Stomach (tissue), 9 donors: Measurements from ENCODE around the gene FAM83F. TPM values are rescaled to one million over a fixed set of nuclear protein-coding genes. Genes with fewer than 3 reads are reported as not detected.
A peak's percentile ranks its signal among the peaks of the same experiment; 100 is the strongest.

ENCODE experiments used
- DNase-seq, 2 donors: peaks; one replicate each; pipeline versions ENCODE4 v3.0.0 to v3.0.0-alpha.2; 2013 to 2019
- H3K27ac ChIP-seq, 5 donors: fragments of 200-600 bp in 4 of 5; sonication (generic) in 4 of 5; one replicate each; pipeline ENCODE4 v1.5.1; 2013 to 2019; ENCODE audit warnings: mild to moderate bottlenecking in 1 of 5, moderate library complexity in 1 of 5
- H3K27me3 ChIP-seq, 3 donors: fragments of 200-600 bp; sonication (generic); one replicate each; pipeline ENCODE4 v1.5.1; 2017 to 2019; ENCODE audit warnings: mixed run types in 1 of 3
- H3K36me3 ChIP-seq, 4 donors: fragments of 200-600 bp; sonication (generic); 1 replicate in 3 of 4; 2 replicates in 1 of 4; pipeline ENCODE4 v1.5.1; 2016 to 2019
- H3K4me1 ChIP-seq, 4 donors: fragments of 200-600 bp; sonication (generic); one replicate each; pipeline ENCODE4 v1.5.1; 2016 to 2019
- H3K4me3 ChIP-seq, 4 donors: fragments of 200-600 bp; sonication (generic) in 3 of 4; one replicate each; pipeline ENCODE4 v1.5.1; 2016 to 2019; ENCODE audit warnings: mild to moderate bottlenecking in 1 of 4
- H3K9me3 ChIP-seq, 4 donors: fragments of 200-600 bp; sonication (generic); one replicate each; pipeline ENCODE4 v1.5.1; 2016 to 2019
- EP300 ChIP-seq: sonication (generic); formaldehyde crosslinking; IDR thresholded peaks from one replicate; pipeline ENCODE4 v1.6.1; 2017; ENCODE audit warnings: antibody characterized with exemption
- POLR2A ChIP-seq, 4 donors: fragments of 450-650 bp; IDR thresholded peaks; one replicate each; pipeline ENCODE4 v1.6.1; 2016; ENCODE audit warnings: antibody characterized with exemption in 4 of 4, control low read depth in 2 of 4, mild to moderate bottlenecking in 1 of 4, moderate library complexity in 1 of 4
- POLR2AphosphoS5 ChIP-seq, 3 donors: sonication (generic); formaldehyde crosslinking; IDR thresholded peaks; one replicate each; pipeline ENCODE4 v1.6.1; 2016; ENCODE audit warnings: antibody characterized with exemption in 3 of 3
- WGBS, 5 donors: extraction: QIAGEN DNeasy Blood & Tissue Kit in 3 of 5; methylation state at CpG; one replicate each; pipeline versions ENCODE4 v1.1.5 to v1.1.7; 2013 to 2018; 5-methylcytosine and 5-hydroxymethylcytosine counted together
- intact Hi-C: fragments of 100-400 bp; cut with DNase I; formaldehyde crosslinking; loops from one replicate; pipeline ENCODE4 v1.15.1; 2023; ENCODE audit warnings: low total_unique reads
- polyA plus RNA-seq, 3 donors: library from polyadenylated mRNA; stranded (reverse); fragments of 200-250 nt; gene quantifications; one replicate each; pipeline ENCODE4 v1.2.3, GENCODE V29; 2013
- total RNA-seq, 5 donors: library from RNA; depleted of rRNA; stranded (reverse); fragments of >200 nt; gene quantifications; one replicate each; pipeline versions ENCODE4 v1.1.0 to v1.2.3, GENCODE V29; 2014 to 2016
- TF ChIP-seq, protein P1 (sequence below), 7 experiments: fragments of 450-650 bp in 4 of 7; fragments of 200-600 bp in 3 of 7; sonication (generic) in 3 of 7; IDR thresholded peaks; one replicate each; pipeline ENCODE4 v1.5.1; 2016 to 2019; ENCODE audit warnings: antibody characterized with exemption in 7 of 7, control low read depth in 2 of 7, mild to moderate bottlenecking in 1 of 7
- donor health status: healthy with polysubstance abuse.
- donor health status: Bipolar disorder and iron deficiency.
- donor health status: healthy.

FAM83F gene
- total and polyA plus RNA-seq, 8 donors, result under 0.01 to 17.4 (median 7.6) TPM

- DNase-seq, result peak in 1 of 2 donors; percentile 67
- peak overlapping the region in 4 of 5 donors; percentile 26 to 68 (median 50) for H3K27ac ChIP-seq
Observed at GRCh38 chr22:39967103-39967829, 27.5 kb upstream of the FAM83F start.

GRCh38 chr22:39967996-39968972 lies 26.5 kb upstream of the FAM83F start:
- H3K4me1 ChIP-seq, result peaks cover 9 to 33% (median 14%) of the 10 kb centered on the region in 4 donors
- H3K27ac ChIP-seq, result peak overlapping the region in 2 of 5 donors; percentile 37 to 68
- peak in 1 of 2 donors; percentile 50 for DNase-seq
- H3K4me3 ChIP-seq, result no peak overlapping the region
- intact Hi-C loops, result no loop called here
- no peaks in the 10 kb centered on the region for H3K9me3 ChIP-seq
- WGBS, 5 donors, result 43 to 66% (median 63%) methylated on average over 15 to 20 of the region's 20 CpGs
- no peaks in the 10 kb centered on the region for H3K36me3 ChIP-seq
- H3K27me3 ChIP-seq, result peaks cover 0 to 41% (median 0%) of the 10 kb centered on the region in 3 donors
- TF ChIP-seq, protein P1, sequence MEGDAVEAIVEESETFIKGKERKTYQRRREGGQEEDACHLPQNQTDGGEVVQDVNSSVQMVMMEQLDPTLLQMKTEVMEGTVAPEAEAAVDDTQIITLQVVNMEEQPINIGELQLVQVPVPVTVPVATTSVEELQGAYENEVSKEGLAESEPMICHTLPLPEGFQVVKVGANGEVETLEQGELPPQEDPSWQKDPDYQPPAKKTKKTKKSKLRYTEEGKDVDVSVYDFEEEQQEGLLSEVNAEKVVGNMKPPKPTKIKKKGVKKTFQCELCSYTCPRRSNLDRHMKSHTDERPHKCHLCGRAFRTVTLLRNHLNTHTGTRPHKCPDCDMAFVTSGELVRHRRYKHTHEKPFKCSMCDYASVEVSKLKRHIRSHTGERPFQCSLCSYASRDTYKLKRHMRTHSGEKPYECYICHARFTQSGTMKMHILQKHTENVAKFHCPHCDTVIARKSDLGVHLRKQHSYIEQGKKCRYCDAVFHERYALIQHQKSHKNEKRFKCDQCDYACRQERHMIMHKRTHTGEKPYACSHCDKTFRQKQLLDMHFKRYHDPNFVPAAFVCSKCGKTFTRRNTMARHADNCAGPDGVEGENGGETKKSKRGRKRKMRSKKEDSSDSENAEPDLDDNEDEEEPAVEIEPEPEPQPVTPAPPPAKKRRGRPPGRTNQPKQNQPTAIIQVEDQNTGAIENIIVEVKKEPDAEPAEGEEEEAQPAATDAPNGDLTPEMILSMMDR (IDR thresholded peaks at IDR 0.05), result no peak
- TF ChIP-seq EP300 (no peak), POLR2A (IDR thresholded peaks at IDR 0.05) (no peak), POLR2AphosphoS5 (IDR thresholded peaks at IDR 0.05) (no peak)

More at GRCh38 chr22:39967103-39967829, 27.5 kb upstream of the FAM83F start:
- Histone ChIP-seq H3K4me3 (no peak overlapping the region), H3K9me3 (no peaks in the 10 kb centered on the region), H3K36me3 (no peaks in the 10 kb centered on the region), H3K4me1 (peaks cover 9 to 37% (median 14%) of the 10 kb centered on the region in 4 donors), H3K27me3 (peaks cover 0 to 31% (median 0%) of the 10 kb centered on the region in 3 donors)
- WGBS, 5 donors, result 32 to 51% (median 46%) methylated on average over 9 of the region's 9 CpGs
- intact Hi-C loops, result no loop called here
- no peak for TF ChIP-seq POLR2A (IDR thresholded peaks at IDR 0.05)
- TF ChIP-seq POLR2AphosphoS5 (IDR thresholded peaks at IDR 0.05), result peak in 2 of 3 donors; percentile 12 to 32

- Histone ChIP-seq H3K9me3 (no peaks in the 10 kb centered on the region), H3K4me1 (peaks cover 9 to 33% (median 14%) of the 10 kb centered on the region in 4 donors), H3K36me3 (no peaks in the 10 kb centered on the region), H3K27ac (no peak overlapping the region), H3K4me3 (no peak overlapping the region), H3K27me3 (peaks cover 0 to 55% (median 0%) of the 10 kb centered on the region in 3 donors)
- DNase-seq, result no peak
- 85 to 87% (median 86%) methylated on average over 9 to 10 of the region's 10 CpGs for WGBS, 5 donors
- intact Hi-C loops, result no loop called here
- no peak for TF ChIP-seq POLR2A (IDR thresholded peaks at IDR 0.05)
- TF ChIP-seq, protein P1 (IDR thresholded peaks at IDR 0.05), result no peak
- no peak for TF ChIP-seq EP300
- TF ChIP-seq POLR2AphosphoS5 (IDR thresholded peaks at IDR 0.05), result no peak
Observed at GRCh38 chr22:39970742-39971141, 24.0 kb upstream of the FAM83F start.

GRCh38 chr22:39972641-39973040 lies 22.1 kb upstream of the FAM83F start:
- intact Hi-C loops, result no loop called here
- no peak for DNase-seq
- Histone ChIP-seq H3K27me3 (peaks cover 0 to 65% (median 0%) of the 10 kb centered on the region in 3 donors), H3K36me3 (no peaks in the 10 kb centered on the region), H3K4me1 (peaks cover 4 to 15% (median 10%) of the 10 kb centered on the region in 4 donors), H3K27ac (no peak overlapping the region), H3K9me3 (no peaks in the 10 kb centered on the region), H3K4me3 (no peak overlapping the region)
- TF ChIP-seq POLR2A (IDR thresholded peaks at IDR 0.05), result no peak
- no peak for TF ChIP-seq POLR2AphosphoS5 (IDR thresholded peaks at IDR 0.05)
- no peak for TF ChIP-seq EP300
- TF ChIP-seq, protein P1 (IDR thresholded peaks at IDR 0.05), result no peak
- WGBS, 5 donors, result 52 to 75% (median 72%) methylated on average over 5 of the region's 5 CpGs
